Activated CD4-positive, alpha-beta T cell treated with anti-CD3 and anti-CD28 coated beads, Interleukin-2, amount 50 U/mL, for 1 hour (primary cell): ENCODE data around the gene KCNC2.

Experiments
- DNase-seq: peaks from one replicate; pipeline ENCODE4 v3.0.0-alpha.2; 2020

Gene KCNC2

DNA sequence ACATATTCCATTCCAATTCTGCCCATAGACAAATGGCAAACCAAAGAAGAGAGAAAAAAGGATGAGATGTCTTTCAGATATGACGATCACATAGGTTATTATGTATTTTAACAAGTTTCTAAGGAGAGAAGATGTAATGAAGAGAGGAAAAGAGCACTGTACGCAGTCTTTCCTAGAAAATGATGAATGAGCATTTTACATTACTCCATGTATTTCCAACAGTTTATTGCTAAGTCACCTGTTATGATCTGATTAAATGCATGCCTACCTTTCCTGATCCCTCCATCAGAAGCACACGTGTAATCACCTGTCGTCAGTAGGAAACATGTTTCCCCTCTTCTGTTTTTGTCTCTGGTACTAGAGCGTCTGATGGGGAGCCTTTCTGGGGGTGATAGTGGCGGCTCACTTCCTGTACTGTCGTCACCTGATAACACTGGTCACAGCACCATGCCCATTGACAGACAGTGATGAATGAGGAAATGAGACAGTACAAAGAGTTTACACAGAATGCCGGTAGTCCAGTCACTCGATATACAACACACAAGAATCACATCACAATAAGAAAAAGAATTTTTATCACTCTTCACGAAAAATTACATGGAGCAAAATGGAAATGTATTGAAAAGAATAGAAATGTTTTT is 161.6 kb downstream of the KCNC2 start:
- DNase-seq = no peak

DNA sequence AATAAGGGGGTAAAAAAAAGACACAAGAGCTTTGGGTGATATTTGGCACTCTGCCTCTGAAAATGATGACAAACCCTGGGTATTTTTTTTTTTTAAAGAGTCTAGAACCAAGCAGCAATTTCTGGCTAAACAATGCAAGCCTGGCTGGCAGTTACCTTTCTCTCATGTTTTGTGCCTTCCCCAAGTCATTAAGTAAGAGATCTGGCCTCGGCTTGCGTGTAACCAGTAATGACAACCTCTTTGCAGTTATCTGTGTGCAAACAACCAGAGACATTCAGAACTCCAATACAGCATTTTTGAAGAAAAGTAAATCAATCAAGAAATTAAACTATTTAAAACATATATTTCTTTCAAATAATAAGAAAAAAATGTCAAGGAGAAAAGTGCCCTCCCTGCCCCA is 167.5 kb downstream of the KCNC2 start:
- DNase-seq = no peak

DNA sequence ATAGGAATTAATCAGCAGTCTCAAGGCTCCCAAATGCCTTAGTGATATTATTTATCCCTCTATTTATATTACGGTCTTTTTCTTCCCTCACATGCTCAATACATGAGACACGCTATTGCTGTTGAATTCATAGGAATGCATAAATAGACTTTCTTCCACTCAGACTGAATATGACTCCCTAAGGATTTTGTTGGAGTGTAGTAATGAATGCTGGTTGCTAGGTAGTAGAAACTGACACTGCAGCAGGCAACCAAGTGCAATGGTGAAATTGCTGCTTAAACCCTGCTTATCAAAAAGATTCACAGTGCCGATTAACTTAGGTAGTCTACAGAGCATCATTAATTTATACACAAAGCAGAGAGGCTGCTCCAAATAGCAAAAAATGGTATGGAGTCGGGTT is 168.2 kb downstream of the KCNC2 start:
- DNase-seq = no peak

DNA sequence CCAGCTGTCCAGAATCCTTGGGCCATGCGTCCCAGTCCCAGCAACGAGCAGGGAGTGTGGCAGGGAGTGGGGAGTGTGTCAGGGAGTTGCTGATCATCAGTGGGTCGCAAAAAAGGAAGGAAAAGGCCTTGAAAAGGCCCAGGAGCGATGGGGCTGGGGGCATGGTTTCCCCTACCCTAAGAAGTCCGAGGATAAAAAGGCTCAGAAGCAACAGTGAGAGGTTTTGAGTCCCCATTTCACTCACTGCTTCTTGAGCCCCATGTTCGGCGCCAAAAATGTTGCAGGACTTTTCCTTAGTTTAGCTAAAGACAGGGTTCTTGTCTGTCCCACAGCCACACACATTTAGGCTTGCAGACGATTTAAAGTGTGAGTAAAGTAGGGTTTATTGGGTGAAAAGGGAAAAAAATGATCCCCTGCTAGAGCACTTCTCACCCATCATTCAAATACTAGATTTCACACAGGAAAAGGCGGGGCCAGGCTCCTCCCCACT is 189.5 kb downstream of the KCNC2 start:
- no peak for DNase-seq

DNA sequence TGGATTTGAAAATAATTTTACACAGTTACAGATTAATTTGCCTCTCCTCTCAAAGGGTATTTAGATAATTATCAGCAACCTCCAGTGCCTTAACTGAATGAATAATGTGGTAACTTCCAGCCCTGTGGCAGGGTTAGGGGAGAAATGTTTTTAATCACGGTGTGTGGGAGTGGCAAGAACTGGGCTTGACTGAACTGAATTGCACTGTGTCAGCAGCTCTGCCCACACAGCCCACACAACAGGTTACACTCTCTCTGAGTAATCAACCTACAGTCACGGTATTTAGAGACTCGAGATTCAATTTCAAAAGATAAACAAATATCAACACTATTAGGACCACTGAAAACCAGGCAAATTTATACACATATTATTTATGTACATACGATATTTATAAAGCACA is 198.5 kb downstream of the KCNC2 start:
- no peak for DNase-seq

DNA sequence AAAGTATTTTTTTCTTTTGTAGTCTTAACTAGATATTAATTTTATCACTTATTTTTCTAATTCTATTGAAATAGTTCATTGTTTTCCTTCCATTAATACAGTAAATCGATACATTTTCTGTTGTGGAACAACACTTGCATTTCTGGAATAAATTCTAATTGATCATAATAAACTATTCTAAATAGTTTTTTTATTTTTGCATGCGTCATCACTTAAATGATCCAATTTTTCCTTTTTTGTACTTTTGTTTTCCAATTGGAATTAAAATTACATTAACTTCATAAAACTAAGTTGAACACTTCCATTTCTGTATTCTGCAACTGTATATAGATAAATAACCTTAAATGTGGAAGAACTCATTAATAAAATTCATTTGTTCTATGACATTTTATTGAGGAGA is 202.5 kb downstream of the KCNC2 start:
- no peak for DNase-seq

DNA sequence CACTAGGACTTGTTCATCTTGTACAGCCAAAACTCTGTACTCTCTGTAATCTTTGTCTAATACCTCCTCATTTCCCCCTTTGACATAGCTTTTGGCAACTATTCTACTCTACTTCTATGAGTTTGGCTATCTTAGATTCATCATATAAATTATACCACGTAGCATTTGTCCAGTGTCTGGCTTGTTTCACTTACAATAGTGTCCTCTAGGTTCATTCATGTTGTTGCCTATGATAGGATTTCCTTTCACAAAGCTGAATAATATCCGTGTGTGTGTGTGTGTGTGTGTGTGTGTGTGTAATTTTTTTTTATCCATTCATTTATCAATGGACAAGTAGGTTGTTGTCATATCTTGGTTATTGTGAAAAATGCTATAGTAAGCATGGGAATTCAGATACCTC is 209.5 kb downstream of the KCNC2 start:
- no peak for DNase-seq

DNA sequence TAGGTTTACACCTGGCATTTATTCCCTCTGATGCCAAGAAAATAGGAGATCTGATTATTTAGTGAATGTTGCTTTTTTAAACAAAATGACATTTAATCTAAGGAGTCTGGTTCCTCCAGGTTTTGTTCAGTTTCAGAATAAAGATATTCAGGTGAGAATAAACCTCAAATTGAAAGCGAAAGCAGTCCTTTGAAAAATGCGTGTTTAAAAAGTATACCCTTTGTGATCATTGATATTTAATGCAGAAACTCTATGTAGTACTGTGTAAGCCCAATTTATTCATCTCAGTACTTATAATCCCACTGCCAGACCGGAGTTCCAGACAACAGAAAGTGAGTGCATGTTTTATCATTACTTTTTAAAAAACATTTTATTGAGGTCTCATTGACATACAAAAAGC is 210.2 kb downstream of the KCNC2 start:
- no peak for DNase-seq
